Measurements from ENCODE around the gene ZNF544.

The ZNF544 gene

GRCh38 chr19:58305932-58306323 is 77.2 kb downstream of the ZNF544 start:
- peak; percentile 24 for DNase-seq

GRCh38 chr19:58307736-58308135 is 79.0 kb downstream of the ZNF544 start:
- DNase-seq, result no peak

GRCh38 chr19:58310685-58311084 is 82.0 kb downstream of the ZNF544 start:
- DNase-seq, result peak; percentile 17

GRCh38 chr19:58311345-58311865 is 82.7 kb downstream of the ZNF544 start:
- no peak for DNase-seq
